Mammary epithelial cell (primary cell): ENCODE results near the gene EIF4A2.

Experiments
- CTCF ChIP-seq, 2 donors: IDR thresholded peaks in 1 of 2; conservative IDR thresholded peaks in 1 of 2; 2 replicates each; pipeline ENCODE4 v1.5.1; 2011 to 2012; ENCODE audit warnings: inconsistent platforms in 2 of 2, low read length in 2 of 2, mild to moderate bottlenecking in 2 of 2, control low read depth in 1 of 2, low read depth in 1 of 2; ENCODE audit not compliant: insufficient read depth in 1 of 2; ENCODE audit errors: extremely low read depth in 1 of 2
- EZH2 ChIP-seq: IDR thresholded peaks from 2 replicates; pipeline ENCODE4 v1.6.1; 2012; ENCODE audit warnings: low read length, inconsistent platforms, borderline replicate concordance

- TF ChIP-seq CTCF (conservative IDR thresholded peaks at IDR 0.05 in 1 of 2, IDR thresholded peaks at IDR 0.05 in 1 of 2; ENCODE audit: extremely low read depth in 1 of 2, insufficient read depth in 1 of 2, low read depth in 1 of 2, low read length in 2 of 2) (no peak), EZH2 (no peak)
Measured at GRCh38 chr3:186751480-186751879, 31.9 kb upstream of the EIF4A2 start.
